HG03139 (cell line): ENCODE measurements around the gene PHYH.
"Not testable (repeated sequence)": the region's sequence is repeated elsewhere in the genome, so short reads cannot be mapped to it uniquely, and the experiment has no call there.

Experiments used
- ATAC-seq: cut with Tn5 transposase; IDR thresholded peaks from one replicate; pipeline ENCODE4 v1.9.1; 2021; ENCODE audit not compliant: unreplicated experiment

PHYH gene

DNA sequence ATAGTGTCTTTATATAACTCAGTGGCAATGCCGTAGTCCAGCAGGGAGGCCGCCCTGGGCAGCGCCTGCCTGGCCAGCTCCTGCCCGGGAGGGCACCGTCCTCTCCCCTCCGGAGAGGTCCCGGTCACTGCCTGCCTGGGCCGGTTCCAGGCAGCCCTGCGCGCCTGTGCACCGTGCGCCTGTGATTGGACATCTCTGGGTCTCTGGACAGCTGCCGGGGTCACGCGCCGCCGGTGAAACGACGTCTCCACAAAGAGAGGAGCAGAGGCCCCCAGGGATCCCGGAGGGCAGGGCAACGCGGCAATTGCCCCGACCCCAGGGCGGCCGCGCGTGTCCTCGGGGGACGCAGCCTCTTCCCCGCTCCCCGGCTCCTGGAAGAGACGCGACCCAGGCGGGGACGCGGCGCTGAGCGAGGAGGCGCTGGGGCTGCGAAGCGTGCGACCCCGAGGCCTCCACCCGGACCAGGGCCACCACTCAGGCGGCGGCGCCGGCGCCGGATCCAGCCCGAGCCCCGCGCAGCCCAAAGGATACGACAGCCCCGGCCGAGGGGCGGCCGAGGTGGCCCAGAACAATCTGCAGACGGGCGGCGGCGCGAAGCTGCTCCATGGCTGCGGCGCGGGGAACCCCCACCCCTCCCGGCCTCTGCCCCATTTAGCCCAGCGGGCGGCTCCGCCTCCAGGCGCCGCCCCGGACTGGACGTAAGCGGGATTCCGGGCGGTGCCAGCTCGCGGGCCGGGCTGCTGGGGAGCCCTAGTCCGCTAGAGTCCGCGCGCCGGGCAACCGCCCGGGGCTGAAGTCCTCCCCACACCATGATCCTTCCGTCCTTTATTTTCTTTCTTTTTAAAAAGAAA is at the start of gene PHYH:
Gene PHYH (minus strand): TSS at position 628 of the 851 bp plus-strand sequence. CDS start 22 bp downstream, at position 606.
- ATAC-seq: peak; percentile 54

DNA sequence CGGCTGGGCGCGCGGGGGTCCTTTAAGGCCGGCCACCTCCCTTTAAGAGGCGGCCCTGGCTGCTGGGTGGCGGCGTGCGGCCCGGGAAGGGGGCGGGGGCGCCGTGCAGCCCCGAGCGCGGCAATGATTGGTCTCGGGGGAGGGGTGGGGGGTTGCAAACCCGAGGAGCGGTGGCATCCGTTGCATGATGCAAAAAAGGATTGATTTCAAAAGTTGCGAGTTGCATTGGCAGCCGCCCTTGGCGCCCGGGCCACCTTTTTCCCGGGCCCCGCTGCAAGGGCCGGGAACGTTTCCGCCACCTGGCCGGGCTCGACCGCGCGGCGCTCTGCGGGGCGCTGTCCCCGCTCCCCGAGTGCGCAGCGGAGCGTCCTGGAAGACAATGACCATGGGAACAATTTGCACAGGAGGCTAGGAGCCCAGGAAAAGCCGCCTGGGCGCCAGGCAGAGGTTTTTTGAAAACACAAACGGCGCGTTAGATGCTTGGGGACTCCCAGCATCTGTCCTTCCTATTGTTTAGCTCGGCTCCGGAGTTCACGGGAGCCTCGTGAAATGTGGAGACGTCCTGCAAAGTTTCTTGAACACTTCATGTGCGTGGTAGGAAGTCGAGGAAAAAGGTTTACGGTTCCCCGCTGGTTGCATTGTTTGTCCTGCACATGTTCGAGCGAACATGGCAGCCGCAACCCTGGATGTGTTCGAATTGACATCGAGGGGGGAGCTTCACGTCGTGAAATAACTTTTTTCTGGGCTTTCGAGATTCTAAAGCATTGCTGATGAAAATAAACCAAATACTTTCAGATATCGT is 48.6 kb upstream of the PHYH start, which contains the start of gene SEPHS1:
Gene SEPHS1 (minus strand): TSS at position 78 of the 802 bp plus-strand sequence. CDS start 3,343 bp downstream, outside the sequence.
- ATAC-seq: peak; percentile 48

DNA sequence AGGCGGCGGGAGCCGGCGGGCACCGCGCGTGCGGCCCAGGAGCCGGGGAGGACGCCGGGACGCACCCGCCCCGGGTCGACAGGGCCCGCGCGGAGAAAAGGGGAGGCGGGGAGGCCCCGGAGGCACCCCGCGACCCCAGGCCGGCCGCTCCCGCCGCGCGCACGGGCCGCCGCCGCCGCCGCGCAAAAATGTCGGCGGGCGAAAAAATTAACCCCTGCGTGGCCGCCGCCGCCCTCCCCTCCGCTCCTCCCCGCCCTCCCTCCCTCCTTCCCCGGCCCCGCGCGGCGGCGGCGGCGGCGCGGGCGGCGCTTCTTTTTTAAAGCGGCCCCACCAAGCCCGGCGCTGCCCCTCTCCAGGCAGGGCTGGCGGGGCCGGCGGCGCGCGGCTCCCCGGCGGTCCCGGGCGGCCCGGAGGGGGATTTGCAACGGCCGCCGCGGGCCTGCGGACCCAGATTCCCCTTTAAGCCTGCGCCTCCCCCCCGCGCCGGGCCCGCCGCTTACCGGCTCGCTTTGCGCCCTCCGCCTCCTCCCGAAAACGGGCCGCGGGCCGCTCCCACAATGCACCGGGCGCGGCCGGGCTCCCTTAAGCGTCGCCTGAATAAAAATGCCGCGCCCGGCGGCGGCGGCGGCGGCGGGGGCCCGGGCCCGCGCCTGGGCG is 47.8 kb upstream of the PHYH start:
- ATAC-seq: peak; percentile 44

DNA sequence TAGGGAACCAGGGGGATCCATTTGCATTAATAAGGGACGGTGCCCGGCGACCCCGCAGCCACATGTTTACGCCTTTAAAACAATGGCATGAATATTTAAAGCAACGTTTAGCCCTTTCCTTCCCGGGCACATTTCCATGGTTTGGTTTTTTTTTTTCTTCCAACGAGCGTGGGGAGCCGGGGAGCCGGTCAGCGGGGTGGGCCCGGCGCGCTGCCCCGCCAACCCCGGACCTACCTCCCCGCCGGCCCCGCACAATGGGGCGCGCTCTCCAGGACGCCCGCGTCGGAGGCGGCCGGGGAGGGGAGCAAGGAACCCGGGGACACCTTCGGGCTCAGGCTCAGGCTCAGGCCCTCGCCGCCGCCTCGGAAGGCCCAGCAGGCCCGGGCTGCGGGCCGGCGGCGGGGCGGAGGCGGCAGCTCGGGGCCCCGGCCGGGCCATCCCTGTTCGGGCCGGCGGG is 47.2 kb upstream of the PHYH start:
- ATAC-seq: peak; percentile 33

DNA sequence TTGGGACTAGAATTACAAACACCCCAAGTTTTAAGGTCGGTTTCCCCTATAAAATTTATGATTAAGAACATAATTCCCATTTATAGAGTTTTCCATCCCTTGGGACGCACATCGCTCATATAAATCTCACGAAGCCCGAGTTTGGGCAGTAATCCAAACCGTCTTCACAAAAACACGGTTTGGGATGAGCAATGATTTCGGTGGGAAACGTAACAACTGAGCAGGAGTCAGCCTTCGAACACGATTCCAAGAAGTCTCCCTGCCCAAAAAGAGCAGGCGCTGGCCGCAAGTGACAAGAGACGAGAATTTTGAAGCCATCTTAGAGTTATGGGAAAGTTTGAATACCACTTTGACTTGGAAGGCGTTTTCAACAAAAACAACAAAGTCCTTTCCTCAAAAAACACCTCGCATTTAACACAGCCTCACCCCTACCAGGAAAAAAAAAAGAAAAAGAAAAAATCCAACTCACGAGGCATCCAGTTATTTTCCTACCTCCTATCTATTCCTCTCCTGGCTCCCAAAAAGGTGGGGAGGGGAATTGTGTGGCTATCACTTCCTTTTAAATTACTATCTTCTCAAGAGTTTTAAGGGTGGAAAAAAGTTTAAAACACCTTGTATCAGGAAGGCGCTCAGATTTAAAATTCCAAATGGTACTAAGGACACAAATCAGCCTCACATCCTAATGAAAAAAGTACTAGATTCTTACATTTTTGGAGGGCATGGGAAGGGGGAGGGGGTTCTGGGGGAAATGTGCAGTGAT is 46.6 kb upstream of the PHYH start:
- no peak for ATAC-seq

DNA sequence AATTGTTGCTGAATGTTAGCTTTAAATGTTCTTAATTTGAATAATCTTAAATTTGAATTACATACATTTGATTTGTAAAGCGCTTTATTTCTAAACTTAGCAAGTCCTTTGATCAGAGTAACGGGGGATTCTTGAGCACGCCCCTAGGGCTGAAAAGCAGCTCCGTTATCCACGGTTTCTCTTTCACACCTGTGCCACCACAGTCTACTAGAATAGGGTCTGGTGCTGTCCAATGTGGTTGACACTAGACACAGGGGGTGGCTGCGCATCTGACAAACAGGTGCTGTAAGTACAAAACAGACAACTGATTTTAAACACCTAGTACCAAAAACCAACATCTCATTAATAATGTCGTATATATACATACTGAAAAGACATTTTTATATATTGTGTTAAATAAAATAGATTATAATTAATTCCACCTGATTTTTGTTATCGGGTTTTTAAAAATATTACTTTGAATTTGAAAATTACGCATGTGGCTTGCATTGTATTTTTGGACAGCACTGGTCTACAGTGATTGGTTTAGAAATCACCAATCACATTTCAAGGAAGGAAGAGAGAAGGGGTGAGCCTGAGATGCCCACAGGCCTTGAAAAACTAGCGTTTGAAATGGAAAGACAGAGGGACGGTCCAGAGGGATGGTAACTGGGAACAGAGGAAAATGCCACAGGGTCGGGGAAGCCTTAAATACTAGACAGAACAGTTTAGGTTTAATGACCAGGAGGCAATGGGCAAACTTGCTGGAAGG is 40.9 kb upstream of the PHYH start:
- ATAC-seq: peak; percentile 85

DNA sequence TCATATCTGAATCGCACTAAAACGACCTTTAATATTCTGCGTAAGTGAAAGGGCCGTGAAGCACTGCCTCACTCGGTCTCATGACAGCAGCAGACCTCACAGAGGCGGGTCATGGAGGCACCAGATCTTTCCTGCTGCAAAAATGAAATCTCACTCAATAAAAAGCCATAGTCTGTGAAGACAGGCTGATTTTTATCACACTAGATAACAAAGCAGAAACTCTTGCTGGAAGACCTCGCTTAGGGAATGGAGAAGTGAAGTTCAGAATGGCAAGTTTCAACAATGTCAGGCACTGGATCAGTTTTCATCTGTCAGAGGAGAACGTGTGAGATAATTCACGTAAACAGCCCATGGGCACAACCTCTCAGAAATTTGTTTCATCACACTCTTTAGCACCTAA is 40.2 kb upstream of the PHYH start:
- no peak for ATAC-seq

DNA sequence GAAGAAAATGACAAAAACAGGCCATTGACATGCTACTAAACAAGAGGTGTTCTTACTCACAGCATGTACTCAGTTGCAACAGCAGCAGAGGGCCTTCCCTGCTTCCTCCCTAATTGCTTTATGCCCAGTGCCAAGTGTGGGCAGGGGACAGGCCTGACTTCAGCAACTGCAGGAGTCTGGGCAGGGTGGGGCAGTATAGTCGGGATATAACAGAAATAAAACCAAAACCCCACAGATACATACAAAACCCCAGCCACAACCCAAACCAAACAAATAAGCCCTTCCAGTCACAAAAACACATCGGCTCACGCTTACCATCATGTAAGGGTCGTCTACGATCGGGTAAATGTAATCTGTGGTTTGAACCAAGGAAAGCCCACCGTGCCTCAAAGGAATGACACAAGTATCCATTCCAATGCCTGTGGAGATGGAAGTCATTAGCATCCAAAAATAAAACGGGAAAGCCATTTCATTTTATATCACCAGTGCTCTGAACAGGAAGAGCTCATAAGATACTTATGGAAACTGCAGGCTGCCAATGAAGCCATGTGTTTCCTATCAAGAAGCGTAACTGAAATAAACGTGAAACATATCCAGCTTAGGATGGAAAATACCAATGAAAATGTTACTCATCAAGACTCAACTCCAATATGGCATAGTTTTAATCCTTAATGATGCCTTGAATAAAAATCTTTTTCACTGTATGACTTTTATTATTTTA is 38.7 kb upstream of the PHYH start:
- ATAC-seq: no peak

DNA sequence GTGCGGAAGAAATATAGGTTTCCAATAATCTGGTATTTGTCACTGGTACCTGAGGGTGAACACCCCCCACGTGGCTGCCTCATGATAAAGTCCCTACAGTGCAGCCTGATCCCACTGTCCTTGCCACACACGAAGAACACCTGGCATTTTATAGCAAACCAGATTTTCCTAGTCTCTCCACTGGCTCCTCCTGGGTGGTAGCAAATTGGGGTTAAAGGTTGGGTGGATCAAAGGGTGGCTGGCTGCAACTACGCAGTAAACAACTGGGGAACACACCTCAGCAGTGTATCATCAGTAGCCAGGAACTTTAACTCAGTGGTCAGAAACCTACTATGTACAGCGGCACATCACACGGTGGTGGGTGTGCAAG is 37.9 kb upstream of the PHYH start:
- no peak for ATAC-seq

DNA sequence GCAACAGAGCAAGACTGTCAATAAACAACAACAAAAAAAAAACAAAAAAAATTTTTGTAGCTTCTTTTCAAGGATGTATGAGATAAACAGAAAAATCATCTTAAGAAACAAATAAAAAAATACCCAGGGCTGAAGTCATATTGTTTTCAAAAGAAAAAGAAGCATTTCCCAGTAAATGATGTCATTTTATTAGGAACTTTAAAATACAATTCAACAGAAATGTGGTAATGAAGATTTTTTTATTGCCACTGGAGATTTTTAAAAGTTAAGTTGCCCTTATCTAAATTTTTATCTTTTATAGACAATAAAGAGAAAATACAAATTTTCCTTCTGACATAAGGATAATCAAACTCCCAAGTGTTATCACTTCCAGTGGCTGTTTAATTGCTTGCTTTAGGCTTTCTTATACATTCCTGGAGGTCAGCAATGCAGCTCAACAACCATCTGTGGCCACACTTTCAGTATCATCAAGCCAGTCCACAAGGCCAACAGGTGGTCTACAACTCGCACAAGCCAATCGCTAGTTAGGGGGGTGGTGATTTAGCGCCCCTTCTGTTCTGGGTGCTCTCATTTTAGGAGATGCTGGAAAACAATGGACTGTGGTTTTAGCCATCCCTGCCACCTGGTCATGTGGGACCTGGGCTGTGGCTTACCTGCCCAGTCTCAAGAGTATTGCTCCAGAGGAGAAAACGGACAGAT is 37.4 kb upstream of the PHYH start:
- no peak for ATAC-seq

DNA sequence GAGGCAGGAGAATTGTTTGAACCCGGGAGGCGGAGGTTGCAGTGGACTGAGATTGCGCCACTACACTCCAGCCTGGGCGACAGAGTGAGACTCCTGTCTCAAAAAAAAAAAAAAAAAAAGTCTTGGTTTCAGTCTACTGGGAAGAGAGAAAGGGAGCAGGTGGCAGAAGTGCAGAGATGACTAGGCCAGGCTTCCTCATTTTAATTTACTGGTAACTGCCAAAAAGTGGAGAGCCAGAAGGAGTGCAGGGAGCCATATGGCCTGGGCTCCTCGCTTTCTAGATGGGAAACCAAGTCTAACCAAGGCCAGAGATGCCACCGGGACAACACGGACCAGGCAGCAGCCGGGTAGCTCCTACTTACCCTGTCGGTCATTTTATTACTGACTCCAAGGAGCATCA is 36.0 kb upstream of the PHYH start:
- ATAC-seq: no peak

DNA sequence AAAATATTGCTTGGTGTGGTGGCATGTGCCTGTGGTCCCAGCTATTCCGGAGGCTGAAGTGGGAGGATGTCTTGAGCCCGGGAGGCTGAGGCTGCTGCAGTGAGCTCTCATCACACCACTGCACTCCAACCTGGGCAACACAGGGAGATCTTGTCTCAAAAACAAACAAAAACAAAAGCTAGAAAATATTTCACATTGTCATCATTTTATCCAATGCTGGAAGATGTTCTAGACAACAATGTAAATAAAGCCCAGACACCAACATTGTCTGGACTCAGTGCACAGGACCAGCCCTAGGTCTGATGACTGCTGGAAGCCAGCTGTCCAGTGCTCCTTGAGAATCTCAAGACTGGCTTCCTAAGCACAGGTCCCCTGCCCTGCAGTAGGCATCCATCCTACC is 34.7 kb upstream of the PHYH start:
- ATAC-seq: no peak

DNA sequence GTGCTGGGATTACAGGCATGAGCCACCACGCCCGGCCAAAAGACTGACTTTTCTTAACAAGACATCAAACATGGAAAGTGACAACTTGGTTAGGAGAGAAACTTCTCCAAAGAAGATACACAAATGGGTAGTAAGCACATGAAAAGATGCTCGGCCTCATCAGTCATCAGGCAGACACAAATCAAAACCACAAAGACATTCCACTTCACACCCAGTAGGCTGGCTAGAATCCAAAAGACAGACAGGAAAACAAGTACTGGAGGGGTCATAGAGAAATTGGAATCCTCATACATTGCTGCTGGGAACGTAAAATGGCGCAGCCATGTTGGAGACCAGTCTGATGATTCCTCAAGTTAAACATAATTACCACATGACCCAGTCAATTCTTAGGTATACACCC is 31.8 kb upstream of the PHYH start:
- ATAC-seq: no peak

DNA sequence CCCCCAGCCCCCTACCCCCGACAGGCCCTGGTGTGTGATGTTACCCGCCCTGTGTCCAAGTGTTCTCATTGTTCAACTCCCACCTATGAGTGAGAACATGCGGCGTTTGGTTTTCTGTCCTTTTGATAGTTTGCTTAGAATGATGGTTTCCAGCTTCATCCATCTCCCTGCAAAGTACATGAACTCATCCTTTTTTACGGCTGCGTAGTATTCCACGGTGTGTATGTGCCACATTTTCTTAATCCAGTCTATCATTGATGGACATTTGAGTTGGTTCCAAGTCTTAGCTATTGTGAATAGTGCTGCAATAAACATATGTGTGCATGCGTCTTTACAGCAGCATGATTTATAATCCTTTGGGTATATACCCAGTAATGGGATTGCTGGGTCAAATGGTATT is 31.1 kb upstream of the PHYH start:
- ATAC-seq: not testable (repeated sequence)

DNA sequence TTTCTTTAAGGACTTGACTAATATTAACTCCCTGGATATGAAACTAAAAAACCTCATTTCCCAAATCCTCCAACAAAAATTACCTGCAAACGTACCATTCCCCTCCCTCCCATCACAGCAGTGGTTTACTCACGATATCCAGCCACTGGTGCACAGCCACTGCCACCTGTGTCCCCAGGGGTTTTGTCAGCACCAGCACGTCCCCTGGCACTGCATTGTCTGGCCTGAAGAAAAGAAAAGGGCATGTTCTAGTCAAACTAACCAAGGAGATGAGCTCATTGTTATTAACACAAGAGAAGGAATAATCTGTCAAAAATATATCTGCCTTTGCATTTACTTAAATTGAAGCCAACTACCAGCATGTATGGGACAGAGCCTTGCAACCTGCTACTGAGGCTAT is 29.7 kb upstream of the PHYH start:
- ATAC-seq: no peak

DNA sequence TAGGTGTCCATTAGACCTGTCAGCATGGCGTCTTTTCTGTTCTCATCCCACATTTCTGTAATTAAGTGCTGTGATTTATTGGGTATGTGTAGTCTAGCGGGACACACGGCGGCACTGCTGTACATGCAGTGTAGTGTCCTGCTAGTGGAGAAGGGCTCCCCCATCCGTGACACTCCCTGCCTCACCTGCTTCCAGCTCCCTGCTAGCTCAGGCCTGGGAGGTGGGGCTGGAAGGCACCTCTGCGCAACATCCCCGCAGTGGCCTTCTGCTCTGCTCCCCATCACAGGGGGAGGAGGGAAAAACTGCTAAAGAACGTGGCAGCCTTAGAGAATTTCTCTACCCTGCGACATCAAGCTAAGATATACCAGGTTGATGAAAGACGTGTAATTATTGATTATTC is 28.7 kb upstream of the PHYH start:
- ATAC-seq: no peak

DNA sequence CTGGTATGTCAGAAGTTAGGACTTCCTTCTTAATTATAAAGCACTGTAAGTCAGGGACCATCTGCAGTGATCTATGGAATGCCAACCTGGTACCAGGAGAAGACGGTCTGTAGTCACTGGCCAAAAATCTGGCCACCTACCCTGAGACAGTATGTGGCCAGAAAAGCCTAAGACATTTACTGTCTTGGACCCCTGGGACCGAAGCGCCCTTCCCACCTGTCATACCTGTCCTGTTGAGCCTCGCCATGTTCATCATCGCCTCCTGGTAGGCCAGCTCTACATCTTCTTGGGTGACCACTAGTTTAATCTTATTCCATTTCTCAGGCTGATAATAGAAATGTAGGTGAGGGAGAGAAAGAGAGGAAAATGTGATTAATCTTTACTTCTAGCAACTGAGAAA is 28.3 kb upstream of the PHYH start:
- no peak for ATAC-seq

DNA sequence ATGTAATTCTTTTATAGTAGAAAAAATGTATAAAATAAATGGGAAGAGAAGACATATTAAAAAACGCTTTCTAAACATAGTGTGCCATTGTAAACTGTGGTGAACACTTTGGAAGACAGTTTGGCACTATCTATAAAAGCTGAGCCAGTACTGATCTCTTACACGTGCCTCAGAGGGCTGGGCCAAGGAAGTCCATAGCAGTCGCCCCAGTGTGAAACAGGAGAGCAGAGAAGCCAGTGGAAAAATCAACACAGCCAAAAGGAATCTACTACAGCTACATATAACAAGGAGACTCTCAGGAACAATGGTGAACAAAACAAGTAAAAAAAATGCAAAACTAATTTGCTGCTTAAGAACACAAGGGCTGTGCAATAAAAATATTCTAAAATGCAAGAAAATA is 27.7 kb upstream of the PHYH start:
- no peak for ATAC-seq

DNA sequence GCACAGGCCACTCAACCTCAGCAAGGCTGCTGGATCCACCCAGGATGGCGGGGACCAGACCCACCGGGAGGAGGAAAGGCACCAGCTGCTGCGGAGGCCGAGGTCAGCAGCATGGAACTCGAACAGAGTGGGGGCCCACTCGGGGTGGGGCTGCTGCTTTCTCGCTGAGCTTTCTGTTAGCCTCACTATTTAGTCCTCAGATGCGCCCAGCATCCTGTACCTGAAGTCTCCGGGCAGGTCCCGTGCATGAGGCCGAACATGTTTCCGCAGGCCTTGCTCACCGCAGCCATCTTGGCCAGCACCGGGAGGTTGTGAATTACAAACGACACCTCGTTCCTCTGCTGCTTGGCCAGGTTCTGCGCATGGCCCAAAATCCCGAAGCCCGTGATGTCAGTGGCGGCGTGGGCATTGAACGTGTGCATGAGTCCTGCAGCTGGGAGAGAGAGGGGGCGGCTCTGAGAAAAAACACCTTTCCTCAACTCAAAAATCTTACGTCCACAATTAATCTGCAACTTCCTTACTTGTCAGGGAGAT is 22.8 kb upstream of the PHYH start:
- no peak for ATAC-seq
